ENCODE results near the gene COL6A3. TPM values are rescaled to one million over a fixed set of nuclear protein-coding genes. Genes with fewer than 3 reads are reported as not detected.

Gene COL6A3
- total RNA-seq, 1 experiment from 2014 or later, result 1.2 TPM

- Histone ChIP-seq H3K79me2 (ENCODE audit: insufficient read depth, low read length) (no peaks in the 10 kb centered on the region), H2AFZ (ENCODE audit: low read depth, low read length, poor library complexity, severe bottlenecking) (no peak overlapping the region), H3K4me2 (ENCODE audit: low read length) (no peak overlapping the region), H3K9ac (ENCODE audit: low read length) (no peak overlapping the region), H3K27me3 (ENCODE audit: insufficient read depth, low read length) (peaks cover 14% of the 10 kb centered on the region; the same call in 1 of the 2 replicates), H3K9me2 (ENCODE audit: insufficient read depth) (no peaks in the 10 kb centered on the region), H3K4me1 (ENCODE audit: control insufficient read depth in 1 of 2, insufficient read depth in 2 of 2, low read length in 2 of 2) (no peaks in the 10 kb centered on the region), H3K36me3 (ENCODE audit: control insufficient read depth in 1 of 2, insufficient read depth in 2 of 2, low read length in 2 of 2) (no peaks in the 10 kb centered on the region), H4K20me1 (ENCODE audit: insufficient read depth) (no peaks in the 10 kb centered on the region), H3K27ac (ENCODE audit: low read depth, low read length) (no peak overlapping the region), H3K9me3 (ENCODE audit: control insufficient read depth in 1 of 2, insufficient read depth in 1 of 2, low read depth in 1 of 2, low read length in 2 of 2) (no peaks in the 10 kb centered on the region), H3K4me3 (replicated peaks in 1 of 2; ENCODE audit: low read depth in 1 of 2, low read length in 2 of 2) (no peak overlapping the region)
- ATAC-seq (no peak), DNase-seq (ENCODE audit: low read depth, low spot score) (no peak)
- BruUV-seq (replicated peaks), result no TSS peak
- ChIA-PET CTCF (no interaction called here), POLR2A (no interaction called here), RAD21 (ENCODE audit: low non-redundant PET in 1 of 2, low total read pairs in 2 of 2, uncharacterized antibody in 2 of 2, unreplicated experiment in 2 of 2) (no interaction called here)
- TF ChIP-seq CTCF (IDR thresholded peaks at IDR 0.05 in 2 of 3, conservative IDR thresholded peaks at IDR 0.05 in 1 of 3; ENCODE audit: borderline replicate concordance in 1 of 3, insufficient read depth in 1 of 3, low read depth in 2 of 3, low read length in 2 of 3) (no peak), REST (IDR thresholded peaks at IDR 0.05; ENCODE audit: low read depth) (no peak), EZH2 (IDR thresholded peaks at IDR 0.05) (no peak), SIN3A (IDR thresholded peaks at IDR 0.05; ENCODE audit: low read depth) (no peak), ZBTB33 (IDR thresholded peaks at IDR 0.05; ENCODE audit: extremely low read depth, insufficient replicate concordance, low read length) (no peak), FOSL1 (IDR thresholded peaks at IDR 0.05; ENCODE audit: low read depth) (no peak), ZFX (IDR thresholded peaks at IDR 0.05) (no peak), CBX3 (IDR thresholded peaks at IDR 0.05; ENCODE audit: low read depth) (no peak)
- intact Hi-C loops (cut with micrococcal nuclease), result no loop called here
Observed at GRCh38 chr2:237324837-237325236, 89.1 kb downstream of the COL6A3 start.
